HG03457 (cell line): Measurements from ENCODE around the gene TDRD3.
A peak's percentile ranks its signal among the peaks of the same experiment; 100 is the strongest.
"Not testable (repeated sequence)": the region's sequence is repeated elsewhere in the genome, so short reads cannot be mapped to it uniquely, and the experiment has no call there.

Experiments
- ATAC-seq: cut with Tn5 transposase; IDR thresholded peaks from one replicate; pipeline ENCODE4 v1.9.1; 2021; ENCODE audit warnings: moderate number of reproducible peaks; ENCODE audit not compliant: unreplicated experiment

Gene TDRD3

GRCh38 chr13:60398379-60398891 is 1.4 kb downstream of the TDRD3 start:
- ATAC-seq: no peak

GRCh38 chr13:60398907-60399589 is 2.0 kb downstream of the TDRD3 start:
- no peak for ATAC-seq

GRCh38 chr13:60402022-60402421 is 5.0 kb downstream of the TDRD3 start:
- ATAC-seq: no peak

GRCh38 chr13:60407095-60407494 is 10.1 kb downstream of the TDRD3 start:
- ATAC-seq: no peak

GRCh38 chr13:60407852-60408251 is 10.8 kb downstream of the TDRD3 start:
- not testable (repeated sequence) for ATAC-seq

- not testable (repeated sequence) for ATAC-seq
Measured at GRCh38 chr13:60409574-60410292, 12.7 kb downstream of the TDRD3 start.

- no peak for ATAC-seq
Measured at GRCh38 chr13:60410299-60410698, 13.3 kb downstream of the TDRD3 start.

- ATAC-seq: no peak
Measured at GRCh38 chr13:60411464-60411863, 14.4 kb downstream of the TDRD3 start.

- no peak for ATAC-seq
Measured at GRCh38 chr13:60411983-60412382, 15.0 kb downstream of the TDRD3 start.

- ATAC-seq: no peak
Measured at GRCh38 chr13:60412909-60413616, 16.0 kb downstream of the TDRD3 start.

GRCh38 chr13:60414177-60414576 is 17.2 kb downstream of the TDRD3 start:
- no peak for ATAC-seq

- ATAC-seq: no peak
Measured at GRCh38 chr13:60417734-60418133, 20.7 kb downstream of the TDRD3 start.

- no peak for ATAC-seq
Measured at GRCh38 chr13:60418954-60419353, 21.9 kb downstream of the TDRD3 start.

- ATAC-seq: no peak
Measured at GRCh38 chr13:60425332-60425731, 28.3 kb downstream of the TDRD3 start.

GRCh38 chr13:60426075-60426474 is 29.1 kb downstream of the TDRD3 start:
- no peak for ATAC-seq

GRCh38 chr13:60427285-60427684 is 30.3 kb downstream of the TDRD3 start:
- ATAC-seq: peak; percentile 52

- peak; percentile 57 for ATAC-seq
Measured at GRCh38 chr13:60431108-60431700, 34.2 kb downstream of the TDRD3 start.

- no peak for ATAC-seq
Measured at GRCh38 chr13:60433505-60433904, 36.5 kb downstream of the TDRD3 start.

GRCh38 chr13:60435762-60436374 is 38.8 kb downstream of the TDRD3 start:
- peak; percentile 45 for ATAC-seq

- no peak for ATAC-seq
Measured at GRCh38 chr13:60439201-60439600, 42.2 kb downstream of the TDRD3 start.

- no peak for ATAC-seq
Measured at GRCh38 chr13:60441761-60442160, 44.7 kb downstream of the TDRD3 start.
